Measurements from ENCODE around the gene CEPT1. TPM values are rescaled to one million over a fixed set of nuclear protein-coding genes. Genes with fewer than 3 reads are reported as not detected.
"Not testable (repeated sequence)": the region's sequence is repeated elsewhere in the genome, so short reads cannot be mapped to it uniquely, and the experiment has no call there.

CEPT1 gene
- total and polyA plus RNA-seq, 10 of the 15 experiments (the other 5 are each of a cell fraction or from before 2014, with no cell fraction given) = 29.4 to 77.9 (median 54.8) TPM

DNA sequence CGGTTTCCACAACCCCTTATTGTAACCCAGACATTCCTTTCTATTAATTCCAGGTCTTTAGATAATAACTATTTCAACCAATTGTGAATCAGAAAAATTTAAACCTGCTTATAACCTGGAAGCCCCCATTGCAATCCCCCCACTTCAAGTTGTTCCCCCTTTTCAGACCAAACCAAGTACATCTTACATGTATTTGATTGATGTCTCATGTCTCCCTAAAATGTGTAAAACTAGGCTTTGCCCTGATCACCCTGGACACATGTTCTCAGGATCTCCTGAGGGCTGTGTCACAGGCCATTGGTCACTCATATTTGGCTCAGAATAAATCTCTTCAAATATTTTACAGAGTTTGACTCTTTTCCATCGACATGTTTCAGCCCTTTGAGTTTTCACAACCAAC lies 75.3 kb downstream of the CEPT1 start:
- RAD21 ChIA-PET (ENCODE audit: unreplicated experiment) = interaction anchor here (1.0 to 9.9 kb wide), 17 partner anchors 9 to 383 kb away, joined by 3 to 542 read pairs (median 5); partner anchors contain the start of genes CD53, CEPT1, DENND2D and DRAM2
- TSS peak; percentile 91 for BruUV-seq (replicated peaks)
- ATAC-seq; H3K27me3 ChIP-seq (replicated peaks in 1 of 2; ENCODE audit: control insufficient read depth in 2 of 2, insufficient read depth in 2 of 2, low read length in 1 of 2); FAIRE-seq; H3K36me3 ChIP-seq (ENCODE audit: control insufficient read depth in 2 of 2, insufficient read depth in 2 of 2, low read length in 1 of 2); H4K20me1 ChIP-seq (ENCODE audit: control insufficient read depth, insufficient read depth); H2AFZ ChIP-seq (ENCODE audit: control insufficient read depth, low read depth, low read length); H3K9me3 ChIP-seq (replicated peaks; ENCODE audit: control insufficient read depth, insufficient read depth, low read length); DNase-seq (ENCODE audit: low read depth, low spot score); in situ Hi-C loops (cut with MboI): not testable (repeated sequence)
- WGBS (ENCODE audit: insufficient coverage, insufficient replicate concordance, low lambda C conversion rate, missing lambda C conversion rate) = 0% methylated on average over 2 of the region's 2 CpGs
- Histone ChIP-seq H3K79me2 (ENCODE audit: control insufficient read depth, insufficient read depth, low read length) (peaks cover 13% of the 10 kb centered on the region), H3K4me3 (peak overlapping the region; percentile 33; the same call in 1 of the 2 replicates), H3K4me2 (ENCODE audit: control insufficient read depth, insufficient read depth) (peak overlapping the region; percentile 68), H3K4me1 (ENCODE audit: control insufficient read depth, insufficient read depth, low read length) (peaks cover 70% of the 10 kb centered on the region), H3K27ac (ENCODE audit: control insufficient read depth, insufficient read depth) (peak overlapping the region; percentile 100), H3K9ac (ENCODE audit: control insufficient read depth, insufficient read depth, low read length) (peak overlapping the region; percentile 88)
- CTCF ChIA-PET = interaction anchor here (0.9 to 8.9 kb wide), 8 partner anchors 8 to 378 kb away, joined by 3 to 239 read pairs (median 6); partner anchors contain the start of gene DENND2D
- SMC1A ChIA-PET (ENCODE audit: uncharacterized antibody, unreplicated experiment) = interaction anchor here (0.8 to 12.4 kb wide), 19 partner anchors 7 to 387 kb away, joined by 3 to 284 read pairs (median 8); partner anchors contain the start of genes CEPT1, DENND2D and DRAM2
- POLR2A ChIA-PET = interaction anchor here (0.6 to 8.8 kb wide), 12 partner anchors 8 to 1930 kb away, joined by 3 to 371 read pairs (median 6); partner anchors contain the start of gene DENND2D
- intact Hi-C loops (cut with micrococcal nuclease; ENCODE audit: unreplicated experiment) = loop anchor here (5.0 kb wide), 1 partner anchor 343 kb away; the partner anchor contains the start of gene CD53
- TF ChIP-seq POLR2AphosphoS2 (IDR thresholded peaks at IDR 0.05; ENCODE audit: low read depth, low read length) = 0 out of 2 replicates have a peak, but pooled peaks have one; percentile 48
- TF ChIP-seq POLR2AphosphoS5 (IDR thresholded peaks at IDR 0.05; ENCODE audit: low read length) = 0 out of 2 replicates have a peak, but pooled peaks have one; percentile 11
- TF ChIP-seq, protein P1, sequence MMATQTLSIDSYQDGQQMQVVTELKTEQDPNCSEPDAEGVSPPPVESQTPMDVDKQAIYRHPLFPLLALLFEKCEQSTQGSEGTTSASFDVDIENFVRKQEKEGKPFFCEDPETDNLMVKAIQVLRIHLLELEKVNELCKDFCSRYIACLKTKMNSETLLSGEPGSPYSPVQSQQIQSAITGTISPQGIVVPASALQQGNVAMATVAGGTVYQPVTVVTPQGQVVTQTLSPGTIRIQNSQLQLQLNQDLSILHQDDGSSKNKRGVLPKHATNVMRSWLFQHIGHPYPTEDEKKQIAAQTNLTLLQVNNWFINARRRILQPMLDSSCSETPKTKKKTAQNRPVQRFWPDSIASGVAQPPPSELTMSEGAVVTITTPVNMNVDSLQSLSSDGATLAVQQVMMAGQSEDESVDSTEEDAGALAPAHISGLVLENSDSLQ (IDR thresholded peaks at IDR 0.05) = 0 out of 2 replicates have a peak, but pooled peaks have one; percentile 51
- 0 out of 2 replicates have a peak, but pooled peaks have one; percentile 8 for TF ChIP-seq POLR2A (IDR thresholded peaks at IDR 0.05; ENCODE audit: low read depth, low read length)

Data from GM12878 (cell line).